H1 (cell line): ENCODE data around the gene NR4A1.

Source experiments
- BACH1 ChIP-seq: IDR thresholded peaks from 2 replicates; pipeline ENCODE4 v1.6.1; 2012; ENCODE audit warnings: low read length, improper control_type of control experiment
- CHD7 ChIP-seq: fragments of 300-600 bp; sonication (generic); IDR thresholded peaks from 2 replicates; pipeline ENCODE4 v1.7.1; 2012; ENCODE audit warnings: low read length, moderate library complexity, mild to moderate bottlenecking, inconsistent platforms; ENCODE audit not compliant: insufficient replicate concordance
- CTBP2 ChIP-seq: IDR thresholded peaks from 2 replicates; pipeline ENCODE4 v1.7.0; 2011; ENCODE audit warnings: borderline replicate concordance, mild to moderate bottlenecking, moderate library complexity, mixed read lengths, low read length; ENCODE audit not compliant: insufficient read depth, insufficient read length
- CTCF ChIP-seq, 3 experiments: IDR thresholded peaks; 1 replicate in 2 of 3; 2 replicates in 1 of 3; pipeline versions ENCODE4 v1.5.1 to v1.6.1; 2011; ENCODE audit warnings: low read length in 3 of 3, mild to moderate bottlenecking in 3 of 3, inconsistent platforms in 2 of 3, low read depth in 1 of 3, moderate library complexity in 1 of 3; ENCODE audit not compliant: insufficient read depth in 1 of 3; ENCODE audit errors: control extremely low read depth in 1 of 3
- EP300 ChIP-seq, 2 experiments: IDR thresholded peaks; 1 replicate in 1 of 2; 2 replicates in 1 of 2; pipeline ENCODE4 v1.6.1; 2011 to 2012; ENCODE audit warnings: low read depth in 2 of 2, low read length in 2 of 2, mild to moderate bottlenecking in 2 of 2, borderline replicate concordance in 1 of 2, inconsistent platforms in 1 of 2, moderate library complexity in 1 of 2
- GABPA ChIP-seq: IDR thresholded peaks from 2 replicates; pipeline ENCODE4 v1.6.1; 2011; ENCODE audit warnings: mild to moderate bottlenecking, low read length, moderate library complexity, borderline replicate concordance; ENCODE audit not compliant: insufficient read depth
- POLR2A ChIP-seq, 2 experiments: IDR thresholded peaks; 1 replicate in 1 of 2; 2 replicates in 1 of 2; pipeline ENCODE4 v1.6.1; 2011; ENCODE audit warnings: low read depth in 2 of 2, low read length in 2 of 2, mild to moderate bottlenecking in 2 of 2; ENCODE audit errors: control extremely low read depth in 1 of 2
- POLR2AphosphoS5 ChIP-seq: IDR thresholded peaks from 2 replicates; pipeline ENCODE4 v1.6.1; 2011; ENCODE audit warnings: low read depth, low read length
- RXRA ChIP-seq: IDR thresholded peaks from 2 replicates; pipeline ENCODE4 v1.6.1; 2011; ENCODE audit warnings: low read depth, mild to moderate bottlenecking, low read length, moderate library complexity; ENCODE audit not compliant: insufficient read depth
- SIX5 ChIP-seq: IDR thresholded peaks from 2 replicates; pipeline ENCODE4 v1.6.1; 2011; ENCODE audit warnings: mild to moderate bottlenecking, low read depth, low read length
- SRF ChIP-seq: IDR thresholded peaks from 2 replicates; pipeline ENCODE4 v1.6.1; 2011; ENCODE audit warnings: mild to moderate bottlenecking, low read depth, low read length, moderate library complexity
- TAF1 ChIP-seq: IDR thresholded peaks from 2 replicates; pipeline ENCODE4 v1.6.1; 2011; ENCODE audit warnings: mild to moderate bottlenecking, low read depth, low read length
- USF2 ChIP-seq: IDR thresholded peaks from 2 replicates; pipeline ENCODE4 v1.6.1; 2011; ENCODE audit warnings: low read length, improper control_type of control experiment

GRCh38 chr12:52058631-52059361, 7.6 kb downstream of the NR4A1 start:
- TF ChIP-seq BACH1, result no peak
- TF ChIP-seq EP300 (IDR thresholded peaks at IDR 0.05; ENCODE audit: borderline replicate concordance in 1 of 2, low read depth in 2 of 2, low read length in 2 of 2), result no peak
- no peak for TF ChIP-seq SIX5
- no peak for TF ChIP-seq POLR2A (IDR thresholded peaks at IDR 0.05; ENCODE audit: control extremely low read depth in 1 of 2, low read depth in 2 of 2, low read length in 2 of 2)
- TF ChIP-seq POLR2AphosphoS5, result no peak
- TF ChIP-seq CTCF (IDR thresholded peaks at IDR 0.05; ENCODE audit: control extremely low read depth in 1 of 3, insufficient read depth in 1 of 3, low read depth in 1 of 3, low read length in 3 of 3), result no peak
- TF ChIP-seq RXRA, result no peak
- TF ChIP-seq GABPA, result no peak
- no peak for TF ChIP-seq CTBP2
- no peak for TF ChIP-seq TAF1
- TF ChIP-seq CHD7, result no peak
- no peak for TF ChIP-seq SRF
- no peak for TF ChIP-seq USF2
